Measurements from ENCODE around the gene A1CF.

Gene A1CF

GRCh38 chr10:50837095-50837494 lies 48.3 kb downstream of the A1CF start:
- no peaks in the 10 kb centered on the region for H4K20me1 ChIP-seq (ENCODE audit: control insufficient read depth, insufficient read depth, low read depth, low read length)
- no peak overlapping the region for H3K4me2 ChIP-seq (ENCODE audit: low read length)
- no peak overlapping the region for H3K4me3 ChIP-seq (ENCODE audit: low read length)
- H3K4me1 ChIP-seq (ENCODE audit: control insufficient read depth, low read length) = no peaks in the 10 kb centered on the region
- H3F3A ChIP-seq (ENCODE audit: control insufficient read depth, insufficient read depth) = no peaks in the 10 kb centered on the region
- H3K79me2 ChIP-seq (ENCODE audit: control insufficient read depth, low read length) = no peaks in the 10 kb centered on the region
- TF ChIP-seq EZH2phosphoT487 (IDR thresholded peaks at IDR 0.05; ENCODE audit: borderline replicate concordance, low read length) = no peak
- TF ChIP-seq, protein P1, sequence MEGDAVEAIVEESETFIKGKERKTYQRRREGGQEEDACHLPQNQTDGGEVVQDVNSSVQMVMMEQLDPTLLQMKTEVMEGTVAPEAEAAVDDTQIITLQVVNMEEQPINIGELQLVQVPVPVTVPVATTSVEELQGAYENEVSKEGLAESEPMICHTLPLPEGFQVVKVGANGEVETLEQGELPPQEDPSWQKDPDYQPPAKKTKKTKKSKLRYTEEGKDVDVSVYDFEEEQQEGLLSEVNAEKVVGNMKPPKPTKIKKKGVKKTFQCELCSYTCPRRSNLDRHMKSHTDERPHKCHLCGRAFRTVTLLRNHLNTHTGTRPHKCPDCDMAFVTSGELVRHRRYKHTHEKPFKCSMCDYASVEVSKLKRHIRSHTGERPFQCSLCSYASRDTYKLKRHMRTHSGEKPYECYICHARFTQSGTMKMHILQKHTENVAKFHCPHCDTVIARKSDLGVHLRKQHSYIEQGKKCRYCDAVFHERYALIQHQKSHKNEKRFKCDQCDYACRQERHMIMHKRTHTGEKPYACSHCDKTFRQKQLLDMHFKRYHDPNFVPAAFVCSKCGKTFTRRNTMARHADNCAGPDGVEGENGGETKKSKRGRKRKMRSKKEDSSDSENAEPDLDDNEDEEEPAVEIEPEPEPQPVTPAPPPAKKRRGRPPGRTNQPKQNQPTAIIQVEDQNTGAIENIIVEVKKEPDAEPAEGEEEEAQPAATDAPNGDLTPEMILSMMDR (IDR thresholded peaks at IDR 0.05; ENCODE audit: low read depth, low read length, poor library complexity, severe bottlenecking) = no peak
- peaks cover 5% of the 10 kb centered on the region; the same call in 1 of the 2 replicates for H3K27me3 ChIP-seq (ENCODE audit: control insufficient read depth, low read length)
- no peaks in the 10 kb centered on the region for H3K9me3 ChIP-seq (ENCODE audit: control insufficient read depth, insufficient read depth, low read length)
- no peaks in the 10 kb centered on the region for H3K36me3 ChIP-seq (ENCODE audit: control insufficient read depth, low read length)
- no peak overlapping the region for H3K27ac ChIP-seq (ENCODE audit: low read depth, low read length)
- no peaks in the 10 kb centered on the region; the same call in 1 of the 2 replicates for H3K9me2 ChIP-seq (replicated peaks; ENCODE audit: control insufficient read depth, low read length)

DNA sequence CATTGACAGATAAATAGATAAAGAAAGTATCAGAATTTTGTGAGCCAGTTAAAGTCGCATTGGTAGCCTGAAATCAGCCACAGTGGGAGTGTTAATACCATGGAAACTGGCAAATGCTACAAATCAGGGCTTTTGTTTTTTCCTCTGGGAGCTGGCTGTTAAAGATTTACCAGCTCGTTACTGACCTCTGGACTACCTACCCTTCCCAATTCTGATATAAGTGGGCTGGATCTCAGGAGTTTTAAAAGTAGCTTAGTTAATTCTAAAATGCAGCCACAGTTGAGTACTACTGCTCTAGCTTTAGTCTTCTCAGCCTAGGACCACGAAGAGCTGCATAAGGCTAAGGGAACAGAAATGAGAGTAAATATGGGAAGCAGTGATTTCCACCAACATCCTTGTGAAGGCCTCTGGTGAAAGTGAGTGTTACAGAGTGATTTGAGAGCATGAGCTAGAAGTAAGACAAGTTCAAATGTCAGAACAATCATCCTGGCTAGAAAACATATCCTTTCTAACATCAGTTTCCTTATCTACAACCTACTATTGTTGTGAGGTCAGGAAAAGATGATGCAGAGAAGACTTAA lies 53.2 kb downstream of the A1CF start:
- no peak for TF ChIP-seq EZH2phosphoT487 (IDR thresholded peaks at IDR 0.05; ENCODE audit: borderline replicate concordance, low read length)
- Histone ChIP-seq H3K27me3 (ENCODE audit: control insufficient read depth, low read length) (peaks cover 8% of the 10 kb centered on the region; the same call in 1 of the 2 replicates), H3K36me3 (ENCODE audit: control insufficient read depth, low read length) (no peaks in the 10 kb centered on the region), H3K27ac (ENCODE audit: low read depth, low read length) (no peak overlapping the region), H3K4me1 (ENCODE audit: control insufficient read depth, low read length) (no peaks in the 10 kb centered on the region), H3K4me2 (ENCODE audit: low read length) (no peak overlapping the region), H3K9me3 (ENCODE audit: control insufficient read depth, insufficient read depth, low read length) (no peaks in the 10 kb centered on the region), H4K20me1 (ENCODE audit: control insufficient read depth, insufficient read depth, low read depth, low read length) (no peaks in the 10 kb centered on the region), H3K9me2 (replicated peaks; ENCODE audit: control insufficient read depth, low read length) (no peaks in the 10 kb centered on the region; the same call in 1 of the 2 replicates), H3F3A (ENCODE audit: control insufficient read depth, insufficient read depth) (no peaks in the 10 kb centered on the region), H3K4me3 (ENCODE audit: low read length) (no peak overlapping the region), H3K79me2 (ENCODE audit: control insufficient read depth, low read length) (no peaks in the 10 kb centered on the region)

DNA sequence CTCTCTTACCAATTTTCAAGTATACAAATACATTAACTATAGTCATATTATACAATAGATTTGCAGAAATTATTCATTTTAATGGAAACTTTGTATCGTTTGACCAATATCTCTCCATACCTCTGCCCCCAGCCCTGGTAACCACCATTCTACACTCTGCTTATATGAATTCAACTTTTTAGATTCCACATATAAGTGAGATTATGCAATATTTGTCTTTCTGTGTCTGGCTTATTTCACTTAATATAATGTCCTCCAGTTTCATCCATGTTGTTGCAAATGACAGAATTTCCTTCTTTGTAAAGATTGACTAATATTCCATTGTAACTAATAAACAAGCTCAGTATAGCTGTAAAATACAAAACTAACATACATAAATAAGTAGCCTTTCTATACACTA lies 55.4 kb downstream of the A1CF start:
- Histone ChIP-seq H3K9me3 (ENCODE audit: control insufficient read depth, insufficient read depth, low read length) (no peaks in the 10 kb centered on the region), H3K4me3 (ENCODE audit: low read length) (no peak overlapping the region), H3K36me3 (ENCODE audit: control insufficient read depth, low read length) (no peaks in the 10 kb centered on the region), H3K27me3 (ENCODE audit: control insufficient read depth, low read length) (peaks cover 10% of the 10 kb centered on the region), H3K4me2 (ENCODE audit: low read length) (no peak overlapping the region), H4K20me1 (ENCODE audit: control insufficient read depth, insufficient read depth, low read depth, low read length) (no peaks in the 10 kb centered on the region), H3K27ac (ENCODE audit: low read depth, low read length) (no peak overlapping the region), H3F3A (ENCODE audit: control insufficient read depth, insufficient read depth) (no peaks in the 10 kb centered on the region), H3K79me2 (ENCODE audit: control insufficient read depth, low read length) (no peaks in the 10 kb centered on the region), H3K9me2 (replicated peaks; ENCODE audit: control insufficient read depth, low read length) (no peaks in the 10 kb centered on the region; the same call in 1 of the 2 replicates), H3K4me1 (ENCODE audit: control insufficient read depth, low read length) (no peaks in the 10 kb centered on the region)
- TF ChIP-seq EZH2phosphoT487 (IDR thresholded peaks at IDR 0.05; ENCODE audit: borderline replicate concordance, low read length) = no peak
- TF ChIP-seq, protein P1 (IDR thresholded peaks at IDR 0.05; ENCODE audit: low read depth, low read length, poor library complexity, severe bottlenecking) = no peak

- no peak overlapping the region for H3K4me2 ChIP-seq (ENCODE audit: low read length)
- H3K9me3 ChIP-seq (ENCODE audit: control insufficient read depth, insufficient read depth, low read length) = no peaks in the 10 kb centered on the region
- TF ChIP-seq EZH2phosphoT487 (IDR thresholded peaks at IDR 0.05; ENCODE audit: borderline replicate concordance, low read length) = no peak
- TF ChIP-seq, protein P1 (IDR thresholded peaks at IDR 0.05; ENCODE audit: low read depth, low read length, poor library complexity, severe bottlenecking) = no peak
- peaks cover 18% of the 10 kb centered on the region for H3K27me3 ChIP-seq (ENCODE audit: control insufficient read depth, low read length)
- no peaks in the 10 kb centered on the region for H3F3A ChIP-seq (ENCODE audit: control insufficient read depth, insufficient read depth)
- H3K4me3 ChIP-seq (ENCODE audit: low read length) = no peak overlapping the region
- no peaks in the 10 kb centered on the region for H4K20me1 ChIP-seq (ENCODE audit: control insufficient read depth, insufficient read depth, low read depth, low read length)
- H3K4me1 ChIP-seq (ENCODE audit: control insufficient read depth, low read length) = no peaks in the 10 kb centered on the region
- H3K36me3 ChIP-seq (ENCODE audit: control insufficient read depth, low read length) = no peaks in the 10 kb centered on the region
- H3K79me2 ChIP-seq (ENCODE audit: control insufficient read depth, low read length) = no peaks in the 10 kb centered on the region
- no peaks in the 10 kb centered on the region for H3K9me2 ChIP-seq (replicated peaks; ENCODE audit: control insufficient read depth, low read length)
- no peak overlapping the region for H3K27ac ChIP-seq (ENCODE audit: low read depth, low read length)
Measured at GRCh38 chr10:50824782-50825181, 60.6 kb downstream of the A1CF start.

Measured in DOHH2 (cell line).